ENCODE data around the gene THG1L. TPM values are rescaled to one million over a fixed set of nuclear protein-coding genes. Genes with fewer than 3 reads are reported as not detected.
"Not testable (repeated sequence)": the region's sequence is repeated elsewhere in the genome, so short reads cannot be mapped to it uniquely, and the experiment has no call there.

THG1L gene
- total RNA-seq (2014; rRNA removed; shearing (Covaris generic)) = 22.6 and 33.9 TPM in 2 replicates
- 23.4 and 27.7 TPM in 2 replicates for polyA plus RNA-seq (2015; cell fraction: cytosol; rRNA removed)
- polyA plus RNA-seq (2015; cell fraction: nucleus; rRNA removed) = 23.6 and 24.4 TPM in 2 replicates

- peak; percentile 98 for DNase-seq (ENCODE audit: low read depth)
Measured at GRCh38 chr5:157731272-157732129, at the start of gene THG1L. Gene THG1L (plus strand): TSS chr5:157731420. CDS start chr5:157731441, 21 bp downstream.

- DNase-seq (ENCODE audit: low read depth) = no peak
Measured at GRCh38 chr5:157682257-157682656, 49.0 kb upstream of the THG1L start.

DNA sequence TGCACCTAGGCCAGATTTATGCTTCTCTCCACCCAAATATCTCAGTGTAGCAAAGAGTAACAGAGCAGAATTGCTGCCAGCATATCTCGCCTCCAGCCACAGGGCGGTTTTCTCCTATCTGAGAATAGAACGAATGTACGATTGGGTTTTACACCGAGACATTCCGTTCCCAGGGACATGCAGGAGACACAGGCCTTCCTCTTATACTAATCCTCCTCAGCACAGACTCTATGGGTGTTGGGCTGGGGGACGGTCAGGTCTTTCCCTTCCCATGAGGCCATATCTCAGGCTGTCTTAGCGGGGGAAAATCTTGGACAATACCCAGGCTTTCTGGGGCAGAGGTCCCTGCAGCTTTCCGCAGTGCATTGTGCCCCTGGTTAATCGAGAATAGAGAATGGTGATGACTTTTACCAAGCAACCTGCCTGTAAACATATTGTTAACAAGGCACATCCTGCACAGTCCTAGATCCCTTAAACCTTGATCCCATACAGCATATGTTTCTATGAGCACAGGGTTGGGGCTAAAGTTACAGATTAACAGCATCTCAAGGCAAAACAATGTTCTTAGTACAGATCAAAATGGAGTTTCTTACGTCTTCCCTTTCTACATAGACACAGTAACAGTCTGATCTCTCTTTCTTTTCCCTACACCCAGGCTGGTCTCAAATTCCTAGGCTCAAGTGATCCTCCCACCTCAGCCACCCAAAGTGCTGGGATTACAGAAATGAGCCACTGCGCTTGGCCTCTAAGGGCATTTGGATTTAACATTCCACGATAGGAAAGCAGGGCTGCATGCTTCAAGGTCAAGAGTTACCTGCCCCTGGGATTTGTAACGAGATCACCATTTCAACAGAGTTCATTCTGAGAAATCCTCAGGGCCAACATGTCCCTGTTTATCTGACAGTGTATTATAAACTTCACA is 44.7 kb upstream of the THG1L start:
- DNase-seq (ENCODE audit: low read depth) = not testable (repeated sequence)

DNA sequence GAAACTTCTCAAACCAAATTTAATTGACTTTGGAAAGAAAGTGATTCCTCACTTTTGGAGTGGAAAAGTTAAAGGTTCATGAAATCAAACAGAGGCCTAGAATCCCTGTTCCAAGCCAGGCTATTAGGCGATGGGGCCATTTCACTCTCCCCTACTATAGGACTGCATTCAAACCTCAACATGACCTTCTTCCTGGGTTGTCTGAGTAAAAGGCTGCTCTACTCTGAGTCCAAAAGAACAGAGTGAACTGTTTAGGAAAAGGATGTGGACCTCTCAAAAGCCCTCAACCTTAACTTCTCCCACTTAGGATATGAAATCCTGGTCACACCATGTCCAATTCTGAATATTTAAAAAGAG is 44.0 kb upstream of the THG1L start:
- no peak for DNase-seq (ENCODE audit: low read depth)

DNA sequence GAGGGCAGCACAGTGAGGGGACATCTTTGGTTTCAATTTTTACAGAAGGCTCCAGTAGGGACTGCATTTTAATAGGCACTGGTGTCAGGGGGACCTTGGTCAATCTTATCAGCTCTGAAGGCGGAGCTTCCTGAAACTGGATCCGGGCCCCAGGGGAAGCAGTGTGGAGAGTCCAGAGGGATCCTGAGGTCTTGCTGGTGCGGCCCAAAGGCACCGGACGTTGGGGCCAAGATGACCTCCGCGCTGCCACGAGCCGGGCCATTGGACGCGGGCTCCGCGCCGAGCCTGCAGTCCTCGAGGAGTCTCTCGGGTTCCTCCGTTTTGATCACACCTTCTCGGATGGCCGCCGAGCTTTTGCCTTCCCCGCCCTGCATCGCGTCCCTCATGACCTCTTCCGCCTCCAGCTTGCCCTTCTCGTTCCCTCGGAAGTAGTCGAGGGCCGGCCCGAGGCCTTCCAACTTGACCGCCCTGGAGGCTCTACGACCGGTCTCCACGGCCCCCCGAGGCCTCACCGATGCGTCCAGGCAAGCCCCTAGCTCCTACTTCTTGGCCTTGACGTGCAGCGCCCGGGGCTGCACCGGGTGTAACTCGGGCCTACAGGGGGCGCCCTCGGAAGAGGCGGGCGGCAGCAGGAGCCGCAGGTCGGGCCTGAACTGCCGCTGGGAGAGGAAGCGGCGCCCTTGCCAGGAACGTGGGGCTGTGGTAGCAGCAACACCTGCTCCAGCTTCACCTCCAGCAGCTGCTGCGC is 41.1 kb upstream of the THG1L start:
- no peak for DNase-seq (ENCODE audit: low read depth)

- DNase-seq (ENCODE audit: low read depth) = no peak
Measured at GRCh38 chr5:157690690-157691433, 40.4 kb upstream of the THG1L start.

GRCh38 chr5:157693816-157694215 is 37.4 kb upstream of the THG1L start:
- DNase-seq (ENCODE audit: low read depth) = not testable (repeated sequence)

GRCh38 chr5:157696154-157696553 is 35.1 kb upstream of the THG1L start:
- DNase-seq (ENCODE audit: low read depth) = not testable (repeated sequence)

DNA sequence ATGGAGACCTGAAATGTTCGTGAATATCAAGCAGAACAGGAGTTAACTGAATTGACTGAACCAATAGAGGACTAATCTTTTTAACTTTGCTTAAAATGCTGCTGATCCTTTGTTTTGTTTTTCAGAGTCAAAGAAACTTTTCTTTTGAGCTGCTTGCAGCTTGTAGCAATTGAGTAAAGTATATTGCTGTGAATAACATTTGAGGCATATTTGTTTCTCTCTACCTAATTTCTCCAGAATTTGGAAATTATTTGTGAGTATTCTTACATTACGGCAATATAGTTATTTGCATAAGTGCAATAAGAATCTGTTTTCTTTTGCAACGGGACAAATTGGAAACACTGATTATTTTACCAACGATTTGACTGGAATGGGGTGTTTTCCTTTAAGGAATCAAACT is 32.5 kb upstream of the THG1L start:
- DNase-seq (ENCODE audit: low read depth) = not testable (repeated sequence)

DNA sequence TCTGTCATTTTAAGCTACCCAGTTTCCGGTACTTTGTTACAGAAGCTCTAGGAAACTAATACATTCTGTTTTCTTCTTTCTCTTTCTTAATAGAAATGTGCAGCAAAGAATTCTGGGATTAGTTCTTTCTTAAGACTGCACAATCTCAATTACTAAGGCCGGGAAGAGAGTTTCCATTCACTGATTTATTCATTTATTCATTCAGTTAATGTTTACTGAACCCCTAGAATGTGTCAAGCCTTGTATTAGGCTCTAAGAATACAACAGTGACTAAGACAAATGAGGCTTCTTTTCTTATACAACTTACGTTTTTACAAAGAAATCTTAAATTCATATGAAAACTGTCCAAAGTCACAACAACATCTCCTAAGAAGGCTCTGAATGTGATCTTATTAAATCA is 27.5 kb upstream of the THG1L start:
- DNase-seq (ENCODE audit: low read depth) = no peak

DNA sequence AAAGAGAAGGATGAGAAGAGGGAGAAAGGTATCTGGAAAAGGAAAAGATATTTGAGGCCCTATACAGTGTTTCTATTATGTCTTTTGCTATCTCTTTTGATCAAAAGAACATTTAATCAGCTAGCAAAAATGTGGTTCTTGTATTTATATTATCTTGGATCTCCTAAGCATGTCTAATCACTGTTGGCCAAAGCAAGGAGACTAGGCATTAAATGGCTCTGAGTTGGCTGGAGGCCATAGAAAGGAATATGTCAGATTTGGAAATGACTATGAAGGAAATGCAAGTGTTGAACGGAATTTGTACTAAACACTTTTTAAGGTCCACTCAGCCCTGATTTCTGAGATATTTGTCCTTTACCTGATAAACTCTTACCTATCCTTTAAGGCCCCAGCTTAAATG is 22.4 kb upstream of the THG1L start:
- DNase-seq (ENCODE audit: low read depth) = no peak

DNA sequence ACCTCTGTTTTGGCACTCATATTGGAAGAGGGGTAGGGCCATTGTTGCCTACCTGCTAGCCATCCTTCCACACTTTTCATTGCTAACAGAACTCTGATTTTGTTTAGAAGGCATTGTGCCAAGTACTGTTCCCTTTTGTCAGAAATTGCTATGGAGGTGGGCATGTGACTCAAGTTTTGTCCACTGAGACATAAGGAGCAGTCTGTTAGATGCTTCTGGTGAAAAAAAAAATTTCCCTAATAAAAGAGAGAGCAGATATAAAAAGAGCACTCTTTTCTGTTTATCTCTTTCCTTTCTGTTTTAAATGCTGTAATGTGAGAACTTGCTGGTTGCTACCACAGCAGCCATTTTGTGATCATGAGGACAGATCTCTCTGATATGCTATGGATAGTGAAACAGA is 21.9 kb upstream of the THG1L start:
- DNase-seq (ENCODE audit: low read depth) = no peak

DNA sequence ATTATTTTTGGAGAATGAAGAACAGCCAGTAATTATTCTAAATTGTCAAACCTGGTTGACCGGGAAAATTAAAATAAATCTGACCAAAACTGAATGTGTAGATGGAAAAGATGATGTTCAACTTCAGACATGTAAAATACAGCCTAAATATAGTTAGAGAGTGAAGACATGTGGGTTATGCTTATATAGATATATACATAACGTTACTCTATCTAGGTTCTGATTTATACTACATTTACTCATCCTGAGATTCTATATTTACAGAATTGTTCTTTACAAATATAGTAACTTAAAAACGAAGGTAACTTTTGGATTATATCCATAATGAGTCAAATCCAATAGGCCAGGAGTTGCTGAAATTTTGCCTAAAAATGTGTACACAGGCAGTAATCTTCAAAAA is 20.8 kb upstream of the THG1L start:
- no peak for DNase-seq (ENCODE audit: low read depth)

GRCh38 chr5:157710882-157711281 is 20.3 kb upstream of the THG1L start:
- peak; percentile 59 for DNase-seq (ENCODE audit: low read depth)

GRCh38 chr5:157713830-157714595 is 17.2 kb upstream of the THG1L start:
- DNase-seq (ENCODE audit: low read depth) = peak; percentile 26

DNA sequence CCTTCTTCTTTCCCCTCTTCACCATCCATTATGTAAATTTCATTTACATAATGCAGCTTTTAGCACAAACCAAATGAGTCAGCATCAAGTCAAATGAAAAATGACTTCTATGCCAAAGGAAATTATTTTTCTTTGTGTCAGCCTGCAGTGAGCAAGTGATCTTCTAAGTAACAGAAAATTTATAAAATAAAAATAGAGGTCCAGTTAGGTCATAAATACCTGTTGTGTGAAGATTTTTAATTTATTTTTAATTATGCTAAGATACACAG is 16.7 kb upstream of the THG1L start:
- DNase-seq (ENCODE audit: low read depth) = no peak

- peak; percentile 71 for DNase-seq (ENCODE audit: low read depth)
Measured at GRCh38 chr5:157718519-157718918, 12.7 kb upstream of the THG1L start.

DNA sequence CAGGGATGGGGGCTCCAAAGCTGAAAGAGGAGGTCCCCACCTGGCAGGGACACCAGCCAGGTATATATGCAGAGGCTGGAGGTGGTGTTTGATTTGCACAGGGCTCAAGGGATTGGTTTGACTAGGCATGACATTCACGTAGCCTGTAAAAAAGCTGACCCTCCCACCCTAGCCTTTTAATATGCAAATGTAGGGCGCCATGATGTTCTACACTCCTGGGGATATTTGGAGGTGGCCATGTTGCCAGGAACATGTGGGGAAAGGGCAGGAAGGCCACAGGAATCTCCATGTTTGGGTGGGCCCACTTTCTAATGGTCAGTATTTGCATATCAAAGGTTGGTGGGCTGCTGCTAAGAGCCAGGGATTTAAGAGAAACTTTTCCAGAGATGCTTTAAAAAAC is 12.0 kb upstream of the THG1L start:
- no peak for DNase-seq (ENCODE audit: low read depth)

GRCh38 chr5:157721159-157721558 is 10.1 kb upstream of the THG1L start:
- DNase-seq (ENCODE audit: low read depth) = no peak

- not testable (repeated sequence) for DNase-seq (ENCODE audit: low read depth)
Measured at GRCh38 chr5:157722895-157723294, 8.3 kb upstream of the THG1L start.

Data from HT1080 (cell line).